HepG2 (cell line): Measurements from ENCODE around the gene RNASE4. TPM values are rescaled to one million over a fixed set of nuclear protein-coding genes. Genes with fewer than 3 reads are reported as not detected.

Source experiments
- ARHGAP35 ChIP-seq: sonication (generic); formaldehyde crosslinking; IDR thresholded peaks from 2 replicates; pipeline ENCODE4 v1.9.0; 2022; ENCODE audit warnings: mild to moderate bottlenecking, inconsistent platforms, moderate library complexity, missing genetic modification reagents, borderline replicate concordance
- ARID5B ChIP-seq: IDR thresholded peaks from 2 replicates; pipeline ENCODE4 v1.4.0; 2020; ENCODE audit warnings: mild to moderate bottlenecking, missing genetic modification reagents
- BCLAF1 ChIP-seq: fragments of 450-650 bp; IDR thresholded peaks from 2 replicates; pipeline ENCODE4 v1.6.1; 2017; ENCODE audit warnings: mild to moderate bottlenecking
- BRCA1 ChIP-seq: sonication (generic); formaldehyde crosslinking; IDR thresholded peaks from 2 replicates; pipeline ENCODE4 v1.4.0; 2020; ENCODE audit warnings: missing genetic modification reagents
- CENPX ChIP-seq: sonication (generic); formaldehyde crosslinking; IDR thresholded peaks from 2 replicates; pipeline ENCODE4 v1.9.0; 2021; ENCODE audit warnings: mild to moderate bottlenecking, missing genetic modification reagents, moderate library complexity
- DNMT3B ChIP-seq: conservative IDR thresholded peaks from 2 replicates; pipeline ENCODE4 v1.6.1; 2016; ENCODE audit warnings: missing biosample characterization, control low read depth
- HOXA9 ChIP-seq: sonication (generic); formaldehyde crosslinking; IDR thresholded peaks from 2 replicates; pipeline ENCODE4 v1.8.1; 2022; ENCODE audit warnings: missing genetic modification reagents, mild to moderate bottlenecking, moderate library complexity, borderline replicate concordance
- JUN ChIP-seq: sonication (generic); formaldehyde crosslinking; IDR thresholded peaks from 2 replicates; pipeline ENCODE4 v1.4.0; 2020; ENCODE audit warnings: mild to moderate bottlenecking, missing genetic modification reagents
- KLF13 ChIP-seq: sonication (generic); formaldehyde crosslinking; IDR thresholded peaks from 2 replicates; pipeline ENCODE4 v1.4.0; 2020; ENCODE audit warnings: mild to moderate bottlenecking, missing genetic modification reagents
- MAFK ChIP-seq, 2 experiments: IDR thresholded peaks in 1 of 2; conservative IDR thresholded peaks in 1 of 2; 2 replicates each; pipeline ENCODE4 v1.6.1; 2011; ENCODE audit warnings: improper control_type of control experiment in 2 of 2, low read length in 2 of 2
- NFE2 ChIP-seq: sonication (generic); formaldehyde crosslinking; IDR thresholded peaks from 2 replicates; pipeline ENCODE4 v1.4.0; 2020; ENCODE audit warnings: missing genetic modification reagents
- REPIN1 ChIP-seq: sonication (generic); formaldehyde crosslinking; IDR thresholded peaks from 2 replicates; pipeline ENCODE4 v1.8.0; 2022; ENCODE audit warnings: missing genetic modification reagents, low read depth, mild to moderate bottlenecking, borderline replicate concordance
- SATB2 ChIP-seq: sonication (generic); formaldehyde crosslinking; IDR thresholded peaks from 2 replicates; pipeline ENCODE4 v1.5.0; 2020; ENCODE audit warnings: missing genetic modification reagents
- SRSF1 ChIP-seq: fragments of 200-400 bp; formaldehyde crosslinking; optimal IDR thresholded peaks from 2 replicates; pipeline ENCODE3; 2017; ENCODE audit warnings: mild to moderate bottlenecking, low read depth, low read length, moderate library complexity
- STAG1 ChIP-seq: sonication (generic); formaldehyde crosslinking; IDR thresholded peaks from 2 replicates; pipeline ENCODE4 v1.4.0; 2020; ENCODE audit warnings: missing genetic modification reagents
- ZBED4 ChIP-seq: sonication (generic); formaldehyde crosslinking; IDR thresholded peaks from 2 replicates; pipeline ENCODE4 v1.4.0; 2020; ENCODE audit warnings: missing genetic modification reagents, borderline replicate concordance
- ZKSCAN1 ChIP-seq: fragments of 150-350 bp; IDR thresholded peaks from 2 replicates; pipeline ENCODE4 v1.6.1; 2014; ENCODE audit warnings: low read length
- ZNF143 ChIP-seq: sonication (generic); formaldehyde crosslinking; IDR thresholded peaks from 2 replicates; pipeline ENCODE4 v1.4.0; 2020; ENCODE audit warnings: missing genetic modification reagents
- ZNF501 ChIP-seq: sonication (generic); formaldehyde crosslinking; IDR thresholded peaks from 2 replicates; pipeline ENCODE4 v1.5.1; 2020; ENCODE audit warnings: mild to moderate bottlenecking, moderate library complexity, missing genetic modification reagents
- ZNF577 ChIP-seq: sonication (generic); formaldehyde crosslinking; IDR thresholded peaks from 2 replicates; pipeline ENCODE4 v1.4.0; 2020; ENCODE audit warnings: mild to moderate bottlenecking, low read depth, missing genetic modification reagents, borderline replicate concordance
- ZNF709 ChIP-seq: sonication (generic); formaldehyde crosslinking; IDR thresholded peaks from 2 replicates; pipeline ENCODE4 v1.5.0; 2020; ENCODE audit warnings: mild to moderate bottlenecking, missing genetic modification reagents
- ZNF816 ChIP-seq: sonication (generic); formaldehyde crosslinking; IDR thresholded peaks from 2 replicates; pipeline ENCODE4 v1.8.0; 2022; ENCODE audit warnings: missing genetic modification reagents, mild to moderate bottlenecking, borderline replicate concordance
- polyA plus RNA-seq, 8 experiments: library from polyadenylated mRNA; depleted of rRNA in 3 of 8; stranded (reverse) in 7 of 8; unstranded in 1 of 8; fragments of >200 nt; fragmentation: Illumina TruSeq in 4 of 8; extraction: Trizol in 4 of 8; gene quantifications; 2 replicates each; pipeline versions ENCODE4 v1.2.1 to v1.2.3, GENCODE V29; 2011 to 2016; ENCODE audit warnings: low read depth in 4 of 8, missing spikeins in 1 of 8, mixed read lengths in 1 of 8; ENCODE audit not compliant: insufficient read depth in 1 of 8
- total RNA-seq, 5 experiments: library from RNA; depleted of rRNA; stranded (reverse); fragments of >200 nt; fragmentation: Illumina TruSeq; extraction: Trizol; gene quantifications; 2 replicates each; pipeline ENCODE4 v1.2.3, GENCODE V29; 2016; ENCODE audit warnings: low read depth in 1 of 5

Gene RNASE4
- total and polyA plus RNA-seq, 2 of the 13 experiments (the other 11 are each of a cell fraction or from before 2014, with no cell fraction given): 109 to 983 TPM

- TF ChIP-seq ZNF816 (CRISPR knock-in tag): no peak
- TF ChIP-seq ARID5B (CRISPR knock-in tag): no peak
- 0 out of 2 replicates have a peak, but pooled peaks have one; percentile 24 for TF ChIP-seq ZNF501 (CRISPR knock-in tag)
- TF ChIP-seq HOXA9 (CRISPR knock-in tag): no peak
- no peak for TF ChIP-seq NFE2 (CRISPR knock-in tag)
- no peak for TF ChIP-seq REPIN1
- TF ChIP-seq ZNF709: no peak; the same call in 1 of the 2 replicates
- TF ChIP-seq BCLAF1: no peak
- TF ChIP-seq BRCA1 (CRISPR knock-in tag): no peak
- no peak for TF ChIP-seq KLF13 (CRISPR knock-in tag)
- TF ChIP-seq ZNF143 (CRISPR knock-in tag): no peak; the same call in 1 of the 2 replicates
- no peak for TF ChIP-seq SRSF1
- no peak for TF ChIP-seq SATB2 (CRISPR knock-in tag)
- TF ChIP-seq DNMT3B (CRISPR knock-in tag): no peak
- TF ChIP-seq ZBED4 (CRISPR knock-in tag): peak; percentile 28; the same call in 1 of the 2 replicates
- TF ChIP-seq CENPX: no peak
- no peak for TF ChIP-seq ZKSCAN1
- no peak for TF ChIP-seq ARHGAP35 (CRISPR knock-in tag)
- no peak for TF ChIP-seq JUN (CRISPR knock-in tag)
- TF ChIP-seq STAG1 (CRISPR knock-in tag): 0 out of 2 replicates have a peak, but pooled peaks have one; percentile 2
- TF ChIP-seq MAFK (conservative IDR thresholded peaks at IDR 0.05 in 1 of 2, IDR thresholded peaks at IDR 0.05 in 1 of 2; ENCODE audit: low read length in 2 of 2): no peak
- 0 out of 2 replicates have a peak, but pooled peaks have one; percentile 10 for TF ChIP-seq ZNF577 (CRISPR knock-in tag)
Observed at GRCh38 chr14:20682127-20682434, 2.3 kb upstream of the RNASE4 start (continued).
